HG02642 (cell line): ENCODE measurements around the gene SLC6A20.

Experiments
- ATAC-seq: cut with Tn5 transposase; IDR thresholded peaks from one replicate; pipeline ENCODE4 v1.9.1; 2021; ENCODE audit warnings: mild to moderate bottlenecking; ENCODE audit not compliant: unreplicated experiment, poor library complexity

SLC6A20 gene

GRCh38 chr3:45781271-45781670 lies 15.1 kb downstream of the SLC6A20 start:
- ATAC-seq, result no peak

GRCh38 chr3:45779746-45780735 lies 16.3 kb downstream of the SLC6A20 start:
- no peak for ATAC-seq

- ATAC-seq, result no peak
Measured at GRCh38 chr3:45778761-45779201, 17.6 kb downstream of the SLC6A20 start.

- no peak for ATAC-seq
Measured at GRCh38 chr3:45777746-45778386, 18.5 kb downstream of the SLC6A20 start.

GRCh38 chr3:45777111-45777745 lies 19.1 kb downstream of the SLC6A20 start:
- ATAC-seq, result no peak

- no peak for ATAC-seq
Measured at GRCh38 chr3:45776611-45777010, 19.7 kb downstream of the SLC6A20 start.

GRCh38 chr3:45776301-45776595 lies 20.1 kb downstream of the SLC6A20 start:
- ATAC-seq, result no peak

- ATAC-seq, result no peak
Measured at GRCh38 chr3:45775571-45776300, 20.6 kb downstream of the SLC6A20 start.

- ATAC-seq, result no peak
Measured at GRCh38 chr3:45774581-45775521, 21.5 kb downstream of the SLC6A20 start.

- no peak for ATAC-seq
Measured at GRCh38 chr3:45773714-45774449, 22.5 kb downstream of the SLC6A20 start.

GRCh38 chr3:45773072-45773471 lies 23.3 kb downstream of the SLC6A20 start:
- ATAC-seq, result no peak

- ATAC-seq, result no peak
Measured at GRCh38 chr3:45772341-45773035, 23.8 kb downstream of the SLC6A20 start.

GRCh38 chr3:45771831-45772230 lies 24.5 kb downstream of the SLC6A20 start:
- no peak for ATAC-seq

- ATAC-seq, result no peak
Measured at GRCh38 chr3:45771166-45771775, 25.1 kb downstream of the SLC6A20 start.

- no peak for ATAC-seq
Measured at GRCh38 chr3:45765958-45766357, 30.4 kb downstream of the SLC6A20 start.

- ATAC-seq, result no peak
Measured at GRCh38 chr3:45765266-45765851, 31.0 kb downstream of the SLC6A20 start.

GRCh38 chr3:45763303-45763675 lies 33.0 kb downstream of the SLC6A20 start:
- ATAC-seq, result no peak
